HEK293T (cell line): ENCODE results near the gene CLGN.

Experiments used
- ELF4 ChIP-seq: fragments of 450-650 bp; IDR thresholded peaks from 2 replicates; pipeline ENCODE4 v1.6.1; 2017; ENCODE audit warnings: antibody characterized with exemption
- FOXK2 ChIP-seq: fragments of 450-650 bp; IDR thresholded peaks from 2 replicates; pipeline ENCODE4 v1.6.1; 2016; ENCODE audit warnings: mild to moderate bottlenecking
- TARDBP ChIP-seq: fragments of 450-650 bp; IDR thresholded peaks from 2 replicates; pipeline ENCODE4 v1.6.1; 2016
- TF ChIP-seq, protein P1 (sequence below): fragments of 450-650 bp; IDR thresholded peaks from 2 replicates; pipeline ENCODE4 v1.6.1; 2016

- TF ChIP-seq ELF4 (no peak), FOXK2 (no peak), TARDBP (no peak)
- TF ChIP-seq, protein P1, sequence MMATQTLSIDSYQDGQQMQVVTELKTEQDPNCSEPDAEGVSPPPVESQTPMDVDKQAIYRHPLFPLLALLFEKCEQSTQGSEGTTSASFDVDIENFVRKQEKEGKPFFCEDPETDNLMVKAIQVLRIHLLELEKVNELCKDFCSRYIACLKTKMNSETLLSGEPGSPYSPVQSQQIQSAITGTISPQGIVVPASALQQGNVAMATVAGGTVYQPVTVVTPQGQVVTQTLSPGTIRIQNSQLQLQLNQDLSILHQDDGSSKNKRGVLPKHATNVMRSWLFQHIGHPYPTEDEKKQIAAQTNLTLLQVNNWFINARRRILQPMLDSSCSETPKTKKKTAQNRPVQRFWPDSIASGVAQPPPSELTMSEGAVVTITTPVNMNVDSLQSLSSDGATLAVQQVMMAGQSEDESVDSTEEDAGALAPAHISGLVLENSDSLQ: no peak
Measured at GRCh38 chr4:140450352-140450751, 22.9 kb upstream of the CLGN start.
